Central memory CD8-positive, alpha-beta T cell (primary cell): ENCODE measurements around the gene KIF3A.

Experiments
- ATAC-seq: fragments of 150-1000 bp; cut with Tn5 transposase; replicated peaks from 2 replicates; pipeline ENCODE4 v1.10.0; 2022; ENCODE audit warnings: mild to moderate bottlenecking, moderate FRiP score, moderate number of reproducible peaks; ENCODE audit not compliant: poor library complexity, severe bottlenecking; ENCODE audit errors: extremely low read depth
- DNase-seq, 2 donors: peaks; one replicate each; pipeline ENCODE4 v3.0.0; 2021; ENCODE audit warnings: low spot score in 2 of 2
- H3K27ac Mint-ChIP-seq: one replicate; pipeline ENCODE4 v1.8.0; 2022; ENCODE audit warnings: low read depth, mild to moderate bottlenecking, moderate library complexity, mixed read lengths
- H3K27me3 Mint-ChIP-seq: one replicate; pipeline ENCODE4 v1.8.0; 2022; ENCODE audit warnings: mixed read lengths
- H3K36me3 Mint-ChIP-seq: one replicate; pipeline ENCODE4 v1.8.0; 2022; ENCODE audit warnings: mild to moderate bottlenecking, moderate library complexity, mixed read lengths; ENCODE audit not compliant: insufficient read depth
- H3K4me1 Mint-ChIP-seq: one replicate; pipeline ENCODE4 v1.8.0; 2022; ENCODE audit warnings: mixed read lengths
- H3K4me3 Mint-ChIP-seq: one replicate; pipeline ENCODE4 v1.8.0; 2022; ENCODE audit warnings: mild to moderate bottlenecking, moderate library complexity, mixed read lengths
- H3K9me3 Mint-ChIP-seq: one replicate; pipeline ENCODE4 v1.8.0; 2022; ENCODE audit warnings: mixed read lengths

Gene KIF3A

GRCh38 chr5:132673939-132674630, 63.3 kb downstream of the KIF3A start, which contains the start of gene IL4:
Gene IL4, plus strand, starts transcription at chr5:132673989. Its CDS starts 62 bp downstream, at chr5:132674051.
- no peaks in the 10 kb centered on the region for H3K27me3 Mint-ChIP-seq
- H3K9me3 Mint-ChIP-seq = no peaks in the 10 kb centered on the region
- peak within 1 kb of the TSS; percentile 6 for H3K27ac Mint-ChIP-seq
- peaks cover 2% of the 10 kb centered on the region for H3K36me3 Mint-ChIP-seq
- H3K4me3 Mint-ChIP-seq = peak within 1 kb of the TSS; percentile 60
- ATAC-seq = peak; percentile 35
- H3K4me1 Mint-ChIP-seq = peaks cover 37% of the 10 kb centered on the region
- DNase-seq = no peak

GRCh38 chr5:132673488-132673887, 63.9 kb downstream of the KIF3A start:
- ATAC-seq (no peak), DNase-seq (no peak)
- Mint-ChIP-seq H3K27ac (peak overlapping the region; percentile 6), H3K9me3 (no peaks in the 10 kb centered on the region), H3K4me1 (peaks cover 37% of the 10 kb centered on the region), H3K27me3 (no peaks in the 10 kb centered on the region), H3K4me3 (no peak overlapping the region), H3K36me3 (peaks cover 2% of the 10 kb centered on the region)

- H3K27me3 Mint-ChIP-seq = no peaks in the 10 kb centered on the region
- no peak overlapping the region for H3K27ac Mint-ChIP-seq
- no peak overlapping the region for H3K4me3 Mint-ChIP-seq
- peaks cover 26% of the 10 kb centered on the region for H3K4me1 Mint-ChIP-seq
- H3K9me3 Mint-ChIP-seq = no peaks in the 10 kb centered on the region
- no peaks in the 10 kb centered on the region for H3K36me3 Mint-ChIP-seq
- no peak for ATAC-seq
- no peak for DNase-seq
Observed at GRCh38 chr5:132671000-132671399, 66.3 kb downstream of the KIF3A start.

- ATAC-seq = no peak
- Mint-ChIP-seq H3K27me3 (no peaks in the 10 kb centered on the region), H3K4me3 (no peak overlapping the region), H3K4me1 (peaks cover 23% of the 10 kb centered on the region), H3K27ac (no peak overlapping the region), H3K36me3 (no peaks in the 10 kb centered on the region), H3K9me3 (no peaks in the 10 kb centered on the region)
- no peak for DNase-seq
Observed at GRCh38 chr5:132669966-132670882, 67.1 kb downstream of the KIF3A start.

GRCh38 chr5:132669455-132669820, 67.9 kb downstream of the KIF3A start:
- H3K4me1 Mint-ChIP-seq = peaks cover 24% of the 10 kb centered on the region
- no peak overlapping the region for H3K27ac Mint-ChIP-seq

GRCh38 chr5:132668706-132669454, 68.5 kb downstream of the KIF3A start:
- ATAC-seq = no peak
- H3K36me3 Mint-ChIP-seq = peaks cover 3% of the 10 kb centered on the region
- H3K4me3 Mint-ChIP-seq = no peak overlapping the region
- peaks cover 24% of the 10 kb centered on the region for H3K4me1 Mint-ChIP-seq
- no peak for DNase-seq
- no peak overlapping the region for H3K27ac Mint-ChIP-seq
- no peaks in the 10 kb centered on the region for H3K9me3 Mint-ChIP-seq
- no peaks in the 10 kb centered on the region for H3K27me3 Mint-ChIP-seq

More at GRCh38 chr5:132669455-132669820, 67.9 kb downstream of the KIF3A start:
- ATAC-seq = no peak
- no peak overlapping the region for H3K4me3 Mint-ChIP-seq
- H3K9me3 Mint-ChIP-seq = no peaks in the 10 kb centered on the region
- H3K27me3 Mint-ChIP-seq = no peaks in the 10 kb centered on the region
- DNase-seq = no peak
- no peaks in the 10 kb centered on the region for H3K36me3 Mint-ChIP-seq

GRCh38 chr5:132667761-132668705, 69.3 kb downstream of the KIF3A start:
- Mint-ChIP-seq H3K9me3 (no peaks in the 10 kb centered on the region), H3K27me3 (no peaks in the 10 kb centered on the region), H3K4me1 (peaks cover 26% of the 10 kb centered on the region), H3K36me3 (peaks cover 6% of the 10 kb centered on the region), H3K4me3 (no peak overlapping the region), H3K27ac (no peak overlapping the region)
- DNase-seq (no peak), ATAC-seq (no peak)

GRCh38 chr5:132667309-132667708, 70.0 kb downstream of the KIF3A start:
- Mint-ChIP-seq H3K9me3 (no peaks in the 10 kb centered on the region), H3K4me3 (no peak overlapping the region), H3K27me3 (no peaks in the 10 kb centered on the region), H3K4me1 (peaks cover 32% of the 10 kb centered on the region), H3K27ac (no peak overlapping the region), H3K36me3 (peaks cover 6% of the 10 kb centered on the region)
- DNase-seq = no peak
- no peak for ATAC-seq

- no peaks in the 10 kb centered on the region for H3K9me3 Mint-ChIP-seq
- peaks cover 32% of the 10 kb centered on the region for H3K4me1 Mint-ChIP-seq
- no peak for DNase-seq
- H3K36me3 Mint-ChIP-seq = peaks cover 6% of the 10 kb centered on the region
- no peak overlapping the region for H3K4me3 Mint-ChIP-seq
- no peak overlapping the region for H3K27ac Mint-ChIP-seq
- H3K27me3 Mint-ChIP-seq = no peaks in the 10 kb centered on the region
- ATAC-seq = no peak
Observed at GRCh38 chr5:132666310-132667123, 70.8 kb downstream of the KIF3A start.

- peaks cover 32% of the 10 kb centered on the region for H3K4me1 Mint-ChIP-seq
- no peak for DNase-seq
Observed at GRCh38 chr5:132665574-132666080, 71.7 kb downstream of the KIF3A start.

GRCh38 chr5:132664696-132665209, 72.6 kb downstream of the KIF3A start:
- no peaks in the 10 kb centered on the region for H3K9me3 Mint-ChIP-seq
- H3K36me3 Mint-ChIP-seq = peaks cover 6% of the 10 kb centered on the region
- H3K4me1 Mint-ChIP-seq = peaks cover 32% of the 10 kb centered on the region
- DNase-seq (no peak), ATAC-seq (no peak)
- H3K27me3 Mint-ChIP-seq = no peaks in the 10 kb centered on the region
- peak overlapping the region; percentile 64 for H3K4me3 Mint-ChIP-seq
- H3K27ac Mint-ChIP-seq = peak overlapping the region; percentile 97

More at GRCh38 chr5:132665574-132666080, 71.7 kb downstream of the KIF3A start:
- H3K9me3 Mint-ChIP-seq = no peaks in the 10 kb centered on the region
- no peak overlapping the region for H3K4me3 Mint-ChIP-seq
- peak overlapping the region; percentile 97 for H3K27ac Mint-ChIP-seq
- H3K36me3 Mint-ChIP-seq = peaks cover 6% of the 10 kb centered on the region
- no peaks in the 10 kb centered on the region for H3K27me3 Mint-ChIP-seq
- ATAC-seq = no peak
